Lower leg skin (tissue), 4 donors: Measurements from ENCODE around the gene PRPF8. TPM values are rescaled to one million over a fixed set of nuclear protein-coding genes. Genes with fewer than 3 reads are reported as not detected.

Experiments
- DNase-seq, 2 donors: peaks; one replicate each; pipeline ENCODE4 v3.0.0-alpha.2; 2019; ENCODE audit warnings: low spot score in 2 of 2
- H3K4me3 ChIP-seq: fragments of 200-600 bp; sonication (generic); 2 replicates; pipeline ENCODE4 v1.5.1; 2017; ENCODE audit warnings: mild to moderate bottlenecking, low read depth; ENCODE audit not compliant: poor library complexity, severe bottlenecking
- POLR2A ChIP-seq, 2 donors: fragments of 450-650 bp; IDR thresholded peaks; one replicate each; pipeline ENCODE4 v1.6.1; 2016 to 2017; ENCODE audit warnings: antibody characterized with exemption in 2 of 2, mild to moderate bottlenecking in 1 of 2, moderate library complexity in 1 of 2
- WGBS, 2 donors: methylation state at CpG; one replicate each; pipeline ENCODE4 v1.1.5; 2018; 5-methylcytosine and 5-hydroxymethylcytosine counted together
- intact Hi-C: fragments of 100-400 bp; cut with DNase I; formaldehyde crosslinking; loops from one replicate; pipeline ENCODE4 v1.15.0; 2023; ENCODE audit warnings: low total_unique reads
- total RNA-seq, 4 donors: library from RNA; depleted of rRNA; stranded (reverse); fragments of >200 nt; gene quantifications; one replicate each; pipeline ENCODE4 v1.1.0, GENCODE V29; 2016
- TF ChIP-seq, protein P1 (sequence below), 3 donors: fragments of 450-650 bp; IDR thresholded peaks; one replicate each; pipeline ENCODE4 v1.5.1; 2016; ENCODE audit warnings: antibody characterized with exemption in 3 of 3, mild to moderate bottlenecking in 3 of 3, moderate library complexity in 2 of 3

PRPF8 gene
- total RNA-seq, 4 donors from 2014 or later, result 140 to 228 (median 173) TPM

DNA sequence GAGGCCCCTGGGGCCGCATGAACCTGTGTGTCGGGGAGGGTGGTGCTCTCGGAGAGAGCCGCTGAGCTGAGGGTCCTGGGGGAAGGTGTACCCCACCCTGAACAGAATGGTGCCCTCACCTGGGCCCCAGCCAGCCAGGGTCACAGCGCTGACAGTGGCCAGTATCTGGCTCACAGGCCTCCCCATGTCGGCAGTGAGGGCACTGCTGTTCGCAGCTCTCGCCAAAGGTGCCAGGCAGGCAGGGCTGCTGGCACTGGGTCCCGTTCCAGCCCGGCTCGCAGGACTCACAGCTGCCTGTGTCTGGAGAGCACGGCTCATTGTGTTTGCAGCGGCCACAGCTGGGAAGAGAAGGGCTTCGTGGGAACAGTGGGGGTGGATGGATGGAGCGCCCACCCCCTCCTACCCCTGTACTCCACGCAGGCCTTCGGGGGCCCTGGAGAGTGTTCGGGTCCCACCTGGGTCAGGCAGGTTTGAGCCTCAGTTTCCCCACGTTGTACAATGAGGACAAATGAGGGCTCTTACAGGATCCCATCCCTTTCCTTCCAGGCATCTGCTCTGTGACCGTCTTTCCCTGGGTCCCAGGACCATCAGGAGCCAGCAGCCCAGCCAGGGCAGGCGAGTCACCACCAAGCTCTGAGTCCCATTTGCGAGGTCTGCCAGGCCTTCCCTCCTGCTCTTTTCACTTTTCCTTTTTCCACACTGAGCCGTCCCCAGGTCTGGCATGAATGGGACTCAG lies 44.2 kb downstream of the PRPF8 start:
- TF ChIP-seq POLR2A (IDR thresholded peaks at IDR 0.05), result no peak
- TF ChIP-seq, protein P1, sequence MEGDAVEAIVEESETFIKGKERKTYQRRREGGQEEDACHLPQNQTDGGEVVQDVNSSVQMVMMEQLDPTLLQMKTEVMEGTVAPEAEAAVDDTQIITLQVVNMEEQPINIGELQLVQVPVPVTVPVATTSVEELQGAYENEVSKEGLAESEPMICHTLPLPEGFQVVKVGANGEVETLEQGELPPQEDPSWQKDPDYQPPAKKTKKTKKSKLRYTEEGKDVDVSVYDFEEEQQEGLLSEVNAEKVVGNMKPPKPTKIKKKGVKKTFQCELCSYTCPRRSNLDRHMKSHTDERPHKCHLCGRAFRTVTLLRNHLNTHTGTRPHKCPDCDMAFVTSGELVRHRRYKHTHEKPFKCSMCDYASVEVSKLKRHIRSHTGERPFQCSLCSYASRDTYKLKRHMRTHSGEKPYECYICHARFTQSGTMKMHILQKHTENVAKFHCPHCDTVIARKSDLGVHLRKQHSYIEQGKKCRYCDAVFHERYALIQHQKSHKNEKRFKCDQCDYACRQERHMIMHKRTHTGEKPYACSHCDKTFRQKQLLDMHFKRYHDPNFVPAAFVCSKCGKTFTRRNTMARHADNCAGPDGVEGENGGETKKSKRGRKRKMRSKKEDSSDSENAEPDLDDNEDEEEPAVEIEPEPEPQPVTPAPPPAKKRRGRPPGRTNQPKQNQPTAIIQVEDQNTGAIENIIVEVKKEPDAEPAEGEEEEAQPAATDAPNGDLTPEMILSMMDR (IDR thresholded peaks at IDR 0.05), result no peak
- intact Hi-C loops, result loop anchor here (10.0 kb wide), 1 partner anchor 66 kb away; no protein-coding TSS in a partner anchor
- 53 to 54% methylated on average over 16 to 23 of the region's 23 CpGs for WGBS, 2 donors
- no peak for DNase-seq
- H3K4me3 ChIP-seq, result no peak overlapping the region

DNA sequence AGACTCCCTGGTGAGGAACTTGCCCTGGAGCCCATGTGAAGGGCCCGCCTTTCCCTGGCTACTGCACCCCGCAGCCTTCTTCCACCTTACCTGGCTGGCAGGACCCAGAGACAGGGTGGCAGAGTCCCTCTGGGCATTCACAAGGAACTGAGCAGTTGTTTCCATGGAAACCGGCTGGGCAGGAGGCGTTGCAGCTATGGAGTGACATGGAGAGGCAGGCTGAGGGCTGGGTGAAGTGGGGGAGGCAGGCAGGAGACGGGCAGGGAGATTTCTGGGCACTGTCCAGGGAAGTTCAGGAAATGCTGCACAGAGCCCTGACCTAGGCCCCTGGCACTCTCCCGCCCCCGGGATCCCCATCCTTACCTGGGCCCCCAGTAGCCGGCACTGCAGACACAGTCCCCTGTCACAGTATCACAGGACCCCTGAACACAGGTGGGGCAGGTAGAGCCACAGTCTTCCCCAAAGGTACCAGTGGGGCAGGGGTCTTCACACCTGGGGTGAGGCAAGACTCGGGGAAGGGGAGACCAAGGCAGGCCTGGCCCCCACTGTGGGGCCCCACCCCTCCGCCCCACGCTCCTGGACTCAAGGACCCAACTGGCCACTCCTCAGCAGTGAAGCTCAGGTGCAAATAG lies 45.0 kb downstream of the PRPF8 start:
- DNase-seq, result no peak
- WGBS, 2 donors, result 74 to 82% methylated on average over 11 of the region's 11 CpGs
- H3K4me3 ChIP-seq, result no peak overlapping the region
- no peak for TF ChIP-seq POLR2A (IDR thresholded peaks at IDR 0.05)
- TF ChIP-seq, protein P1 (IDR thresholded peaks at IDR 0.05), result no peak
- intact Hi-C loops, result loop anchor here (10.0 kb wide), 1 partner anchor 65 kb away; no protein-coding TSS in a partner anchor

DNA sequence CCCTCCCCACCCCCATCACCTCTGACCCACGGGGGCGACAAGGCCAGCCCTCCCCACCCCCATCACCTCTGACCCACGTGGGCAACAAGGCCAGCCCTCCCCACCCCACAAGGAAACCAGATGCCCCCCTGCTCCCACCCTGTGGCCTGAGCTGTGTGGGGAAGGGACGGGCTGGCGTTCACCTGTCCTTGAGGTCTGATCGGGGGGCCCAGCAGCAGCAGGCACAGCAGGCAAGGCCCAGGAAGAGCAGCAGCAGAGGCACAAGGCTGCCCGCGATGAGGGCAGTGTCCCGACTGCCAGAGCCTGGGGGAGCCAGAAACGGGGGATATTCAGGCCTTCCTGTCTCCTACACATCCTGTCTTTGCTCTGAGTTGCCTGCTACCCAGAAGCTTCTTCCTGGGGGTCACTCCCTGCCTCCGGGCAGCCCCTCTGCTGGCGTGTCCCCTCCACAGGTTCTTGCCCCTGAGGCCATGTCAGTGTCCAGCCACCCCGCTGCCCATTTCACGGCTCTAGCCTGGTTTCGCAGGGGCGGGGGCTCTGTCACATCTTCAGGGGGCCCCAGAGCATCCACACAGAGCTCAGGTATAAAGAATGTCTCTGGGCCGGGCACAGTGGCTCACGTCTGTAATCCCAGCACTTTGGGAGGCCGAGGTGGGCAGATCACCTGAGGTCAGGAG lies 45.9 kb downstream of the PRPF8 start:
- intact Hi-C loops, result no loop called here
- WGBS, 2 donors, result 73 to 78% methylated on average over 9 to 19 of the region's 19 CpGs

DNA sequence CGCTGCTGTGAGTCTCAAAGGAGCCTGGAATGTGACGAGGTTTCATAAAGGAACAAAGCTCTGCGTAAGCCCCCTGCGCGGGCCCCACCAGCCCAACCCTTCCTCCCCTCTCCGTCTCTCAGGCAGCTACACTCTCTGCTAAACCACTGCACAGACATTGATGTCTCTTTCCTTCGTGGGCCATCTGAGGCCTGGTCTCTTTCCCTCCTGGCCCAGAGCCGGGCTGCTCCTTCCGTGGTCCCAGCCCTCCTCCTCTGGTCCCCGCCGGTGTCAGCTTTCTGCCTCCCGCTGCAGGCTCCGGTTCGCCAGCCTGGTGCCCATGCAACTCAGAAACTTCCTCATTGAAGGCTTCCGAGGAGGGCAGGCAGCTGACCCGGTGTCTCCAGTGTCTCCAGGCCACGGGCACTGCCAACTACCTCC lies 46.5 kb downstream of the PRPF8 start:
- intact Hi-C loops, result no loop called here
- no peak for DNase-seq
- H3K4me3 ChIP-seq, result no peak overlapping the region
- WGBS, 2 donors, result 79 to 80% methylated on average over 17 of the region's 17 CpGs
- TF ChIP-seq, protein P1 (IDR thresholded peaks at IDR 0.05), result no peak
- no peak for TF ChIP-seq POLR2A (IDR thresholded peaks at IDR 0.05)

More for the DNA sequence above, 45.9 kb downstream of the PRPF8 start:
- DNase-seq, result no peak
- H3K4me3 ChIP-seq, result no peak overlapping the region
- TF ChIP-seq, protein P1 (IDR thresholded peaks at IDR 0.05), result no peak
- no peak for TF ChIP-seq POLR2A (IDR thresholded peaks at IDR 0.05)

DNA sequence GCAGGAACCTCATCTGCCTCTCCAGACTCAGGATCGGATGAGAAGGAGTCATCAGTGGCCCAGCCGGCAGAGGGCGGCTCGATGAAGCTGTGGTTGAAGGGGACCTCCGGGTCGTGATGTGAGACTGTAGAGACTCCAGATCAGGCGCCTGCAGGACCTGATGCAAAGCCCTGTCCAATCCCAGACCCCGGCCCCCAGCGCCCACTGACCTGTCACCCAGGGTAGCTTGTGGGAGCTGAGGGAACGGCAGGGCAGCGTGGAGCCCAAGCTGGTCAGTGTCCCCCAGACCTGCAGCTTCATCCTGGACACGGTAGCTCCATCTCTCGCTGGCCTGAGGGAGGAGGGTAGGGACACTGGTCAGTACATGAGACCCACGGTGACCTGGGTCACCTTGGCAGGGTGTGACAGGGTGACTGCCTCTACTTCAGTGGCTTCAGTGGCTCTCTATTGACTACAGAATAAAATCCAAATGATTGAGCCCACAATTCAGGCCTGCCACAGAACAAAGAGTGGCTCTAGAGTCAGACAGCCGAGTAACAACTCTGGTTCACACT lies 47.9 kb downstream of the PRPF8 start:
- intact Hi-C loops, result no loop called here
- 83 to 94% methylated on average over 14 to 15 of the region's 15 CpGs for WGBS, 2 donors
- H3K4me3 ChIP-seq, result no peak overlapping the region
- TF ChIP-seq POLR2A (IDR thresholded peaks at IDR 0.05), result no peak
- TF ChIP-seq, protein P1 (IDR thresholded peaks at IDR 0.05), result no peak
- no peak for DNase-seq
